GM12801 (cell line): ENCODE data around the gene FFAR2.

Experiments
- TF ChIP-seq, protein P1 (sequence below): IDR thresholded peaks from one replicate; pipeline ENCODE4 v1.5.1; 2011; ENCODE audit warnings: control low read depth; ENCODE audit not compliant: insufficient read length; ENCODE audit errors: extremely low read depth

Gene FFAR2

DNA sequence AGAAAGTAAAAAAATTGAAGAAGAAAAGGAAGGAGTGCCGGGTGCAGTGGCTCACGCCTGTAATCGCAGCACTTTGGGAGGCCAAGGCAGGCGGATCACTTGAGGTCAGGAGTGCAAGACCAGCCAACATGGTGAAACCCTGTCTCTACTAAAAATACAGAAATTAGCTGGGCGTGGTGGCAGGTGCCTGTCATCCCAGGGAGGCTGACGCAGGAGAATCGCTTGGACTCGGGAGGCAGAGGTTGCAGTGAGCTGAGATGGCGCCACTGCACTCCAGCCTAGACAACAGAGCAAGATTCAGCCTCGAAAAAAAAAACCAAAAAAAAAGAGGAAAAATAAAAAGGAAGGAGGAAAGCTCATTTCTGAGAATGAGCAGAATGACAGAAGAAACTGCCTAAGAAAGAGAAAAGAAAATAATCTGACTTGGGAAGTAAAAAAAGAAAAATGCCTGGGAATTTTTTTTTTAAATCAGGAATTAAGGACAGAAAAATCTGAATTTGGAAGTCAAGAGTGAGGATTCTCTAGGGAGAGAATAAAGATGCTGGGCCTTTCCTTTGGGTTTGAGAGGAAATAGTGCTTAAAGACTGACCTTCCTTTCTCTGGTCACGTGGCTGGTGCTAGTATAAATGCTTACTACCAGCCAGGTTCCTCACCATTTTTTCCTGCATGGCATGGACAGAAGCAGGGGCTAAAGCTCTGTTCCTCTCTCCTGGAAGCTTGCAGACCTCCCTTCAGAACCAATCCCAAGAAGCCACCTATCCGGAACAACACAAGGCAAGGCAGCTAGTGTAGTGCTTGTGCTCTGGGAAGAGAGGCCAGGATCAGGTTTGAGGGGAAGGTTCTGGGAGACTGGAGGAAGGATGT is at the start of gene FFAR2:
Gene FFAR2 (plus strand): TSS at position 652 of the 864 bp plus-strand sequence. CDS start 1,458 bp downstream, outside the sequence.
- TF ChIP-seq, protein P1, sequence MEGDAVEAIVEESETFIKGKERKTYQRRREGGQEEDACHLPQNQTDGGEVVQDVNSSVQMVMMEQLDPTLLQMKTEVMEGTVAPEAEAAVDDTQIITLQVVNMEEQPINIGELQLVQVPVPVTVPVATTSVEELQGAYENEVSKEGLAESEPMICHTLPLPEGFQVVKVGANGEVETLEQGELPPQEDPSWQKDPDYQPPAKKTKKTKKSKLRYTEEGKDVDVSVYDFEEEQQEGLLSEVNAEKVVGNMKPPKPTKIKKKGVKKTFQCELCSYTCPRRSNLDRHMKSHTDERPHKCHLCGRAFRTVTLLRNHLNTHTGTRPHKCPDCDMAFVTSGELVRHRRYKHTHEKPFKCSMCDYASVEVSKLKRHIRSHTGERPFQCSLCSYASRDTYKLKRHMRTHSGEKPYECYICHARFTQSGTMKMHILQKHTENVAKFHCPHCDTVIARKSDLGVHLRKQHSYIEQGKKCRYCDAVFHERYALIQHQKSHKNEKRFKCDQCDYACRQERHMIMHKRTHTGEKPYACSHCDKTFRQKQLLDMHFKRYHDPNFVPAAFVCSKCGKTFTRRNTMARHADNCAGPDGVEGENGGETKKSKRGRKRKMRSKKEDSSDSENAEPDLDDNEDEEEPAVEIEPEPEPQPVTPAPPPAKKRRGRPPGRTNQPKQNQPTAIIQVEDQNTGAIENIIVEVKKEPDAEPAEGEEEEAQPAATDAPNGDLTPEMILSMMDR: no peak

DNA sequence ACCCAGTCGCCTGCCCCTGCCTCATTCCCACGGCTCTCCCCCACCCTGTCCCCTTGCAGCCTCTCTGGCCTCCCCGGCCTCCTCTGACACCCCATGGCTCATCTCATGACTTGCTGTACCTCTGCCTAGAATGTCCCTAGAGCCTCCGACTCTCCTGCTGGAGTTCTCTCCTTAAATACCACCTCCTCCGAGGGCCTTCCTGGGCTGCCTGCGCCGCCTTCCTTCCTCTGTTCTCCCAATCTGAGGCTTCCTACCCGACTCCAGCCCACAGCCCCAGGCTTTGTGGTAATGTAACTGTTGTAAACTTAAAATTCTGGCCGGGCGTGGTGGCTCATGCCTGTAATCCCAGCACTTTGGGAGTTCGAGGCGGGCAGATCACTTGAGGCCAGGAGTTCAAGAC is 49.5 kb upstream of the FFAR2 start:
- TF ChIP-seq, protein P1: no peak

DNA sequence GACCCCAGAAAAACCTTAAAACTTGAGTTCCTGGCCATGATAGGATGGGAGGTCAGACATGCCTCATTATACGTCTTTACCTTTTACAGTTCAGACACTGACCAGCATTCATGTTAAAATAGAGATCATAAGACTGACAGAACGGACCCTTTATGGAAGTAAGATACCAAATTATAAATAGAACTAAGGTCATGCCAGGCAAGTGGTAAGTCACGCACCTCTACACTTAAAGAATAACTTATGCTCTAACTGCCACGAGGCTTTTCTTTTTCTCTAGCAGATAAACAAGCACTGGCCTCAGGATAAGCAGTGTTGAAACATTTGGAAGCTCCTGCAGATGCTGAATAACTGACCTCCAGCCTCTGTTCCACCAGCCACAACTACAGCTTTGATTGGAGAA is 48.8 kb upstream of the FFAR2 start:
- TF ChIP-seq, protein P1: no peak

DNA sequence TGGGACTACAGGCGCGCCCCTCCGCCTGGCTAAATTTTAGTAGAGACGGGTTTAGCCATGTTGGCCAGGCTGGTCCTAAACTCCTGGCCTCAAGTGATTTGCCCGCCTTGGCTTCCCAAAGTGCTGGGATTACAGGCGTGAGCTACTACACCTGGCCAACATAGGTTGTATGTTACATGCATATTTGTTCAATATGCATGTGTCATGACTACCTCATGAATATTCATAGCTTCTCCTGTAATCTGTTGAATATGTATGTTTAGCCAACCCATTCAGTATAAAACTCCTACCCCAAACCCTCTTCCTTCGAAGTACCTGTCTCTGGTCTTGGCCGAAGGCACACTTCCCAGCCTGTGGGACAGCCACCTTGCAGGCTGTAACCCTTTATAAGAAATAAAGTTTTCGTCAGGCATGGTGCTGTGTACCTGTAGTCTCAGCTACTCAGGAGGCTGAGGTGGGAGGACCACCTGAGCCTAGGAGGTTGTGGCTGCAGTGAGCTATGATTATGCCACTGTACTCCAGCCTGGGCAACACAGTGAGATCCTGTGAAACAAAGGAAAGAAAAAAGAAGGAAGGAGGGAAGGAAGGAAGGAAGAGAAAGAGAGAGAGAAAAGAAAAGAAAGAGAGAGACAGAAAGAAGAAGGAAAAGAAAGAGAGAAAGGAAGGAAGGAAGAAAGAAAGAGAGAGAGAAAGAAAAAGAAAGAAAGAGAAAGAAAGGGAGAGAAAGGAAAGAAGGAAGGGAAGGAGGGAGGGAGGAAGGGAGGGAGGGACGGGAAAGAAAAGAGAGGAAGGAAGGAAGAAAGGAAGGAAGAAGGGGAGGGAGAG is 47.9 kb upstream of the FFAR2 start:
- TF ChIP-seq, protein P1: no peak

DNA sequence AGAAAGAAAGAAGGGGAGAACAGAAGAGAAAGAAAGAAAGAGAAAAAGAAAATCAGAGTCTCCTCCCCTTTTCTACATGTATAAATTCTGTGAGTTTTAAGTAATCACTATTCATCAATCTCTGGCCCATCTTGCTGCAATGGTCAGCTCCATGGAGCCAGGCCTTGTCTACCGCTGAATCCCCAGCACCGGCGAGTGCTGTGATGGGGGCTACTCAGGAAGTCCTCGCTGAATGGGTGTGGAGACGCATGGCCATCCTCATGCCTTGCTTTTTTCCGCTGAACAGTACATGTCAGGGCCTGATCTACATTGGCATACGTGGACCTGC is 47.3 kb upstream of the FFAR2 start:
- TF ChIP-seq, protein P1: no peak

DNA sequence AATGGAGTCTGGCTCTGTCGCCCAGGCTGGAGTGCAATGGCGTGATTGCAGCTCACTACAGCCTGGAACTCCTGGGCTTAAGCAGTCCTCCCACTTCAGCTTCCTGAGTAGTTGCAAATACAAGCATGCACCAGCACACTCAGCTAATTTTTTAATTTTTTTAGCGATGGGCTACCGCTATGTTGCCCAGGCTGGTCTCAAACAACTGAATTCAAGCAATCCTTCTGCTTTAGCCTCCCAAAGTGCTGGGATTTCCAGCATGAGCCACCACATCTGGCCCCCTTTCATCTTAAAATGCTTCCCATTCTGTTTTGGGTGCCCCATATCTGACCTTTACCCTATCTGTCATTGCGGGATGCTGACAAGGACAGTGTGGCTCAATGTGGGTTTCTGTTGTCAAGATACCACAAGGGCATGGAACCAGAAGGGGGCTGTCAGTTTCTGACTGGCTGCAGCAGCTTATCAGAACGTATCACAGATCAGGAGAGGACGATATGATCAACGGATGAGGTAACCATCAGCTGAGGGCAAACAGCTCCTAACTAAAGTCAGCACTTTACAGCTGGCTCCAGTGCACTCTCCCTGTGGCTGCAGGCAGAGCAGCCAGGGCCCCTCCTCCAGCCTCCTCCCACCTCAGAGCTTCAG is 44.8 kb upstream of the FFAR2 start:
- TF ChIP-seq, protein P1: no peak
